ENCODE data around the gene CYP27A1.

CYP27A1 gene

DNA sequence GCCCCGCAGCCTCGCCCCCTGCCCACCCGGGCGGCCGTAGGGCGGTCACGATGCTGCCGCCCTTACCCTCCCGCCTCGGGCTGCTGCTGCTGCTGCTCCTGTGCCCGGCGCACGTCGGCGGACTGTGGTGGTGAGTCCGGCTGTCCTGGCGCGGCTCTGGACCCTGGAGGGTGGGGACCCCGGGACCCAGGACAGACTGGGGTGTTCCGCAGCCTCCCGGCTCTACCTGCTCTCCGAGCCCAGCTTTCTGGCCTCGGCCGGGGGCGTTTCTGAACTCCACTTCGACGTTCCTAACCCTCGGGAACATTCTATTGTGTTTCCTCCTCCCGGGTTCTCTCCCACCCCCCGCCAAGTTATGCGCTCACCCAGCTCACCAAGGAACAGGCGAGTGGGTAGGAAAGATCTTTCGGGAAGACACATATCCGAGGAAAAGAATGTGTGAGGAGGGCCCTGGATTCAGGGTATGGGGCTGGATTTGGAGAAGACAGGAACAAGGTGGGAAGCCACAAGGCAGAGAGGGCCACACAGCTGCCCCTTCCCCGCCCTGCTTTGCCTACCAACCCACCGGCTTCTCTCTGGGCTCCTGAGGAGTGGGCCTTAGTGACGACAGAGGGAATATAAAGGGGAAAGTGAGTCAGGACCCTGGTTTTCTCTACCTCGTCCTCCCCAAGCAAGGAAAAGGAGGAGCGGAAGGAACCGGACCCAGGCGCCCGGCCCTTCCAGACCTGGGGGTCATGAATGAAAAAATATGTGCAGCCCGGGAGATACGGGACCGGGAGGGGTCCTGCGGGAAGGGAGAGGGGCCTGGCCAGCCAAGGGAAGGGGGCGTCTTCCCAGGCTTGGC is 78.3 kb downstream of the CYP27A1 start:
- peaks cover 80% of the 10 kb centered on the region for H3K27me3 Mint-ChIP-seq
- peak overlapping the region; percentile 47 for H3K4me3 Mint-ChIP-seq
- no peak overlapping the region for H3K27ac Mint-ChIP-seq
- DNase-seq: no peak
- H3K9me3 Mint-ChIP-seq: no peaks in the 10 kb centered on the region
- H3K36me3 Mint-ChIP-seq (ENCODE audit: low read depth): no peaks in the 10 kb centered on the region
- H3K4me1 Mint-ChIP-seq (ENCODE audit: low read depth): peaks cover 20% of the 10 kb centered on the region

DNA sequence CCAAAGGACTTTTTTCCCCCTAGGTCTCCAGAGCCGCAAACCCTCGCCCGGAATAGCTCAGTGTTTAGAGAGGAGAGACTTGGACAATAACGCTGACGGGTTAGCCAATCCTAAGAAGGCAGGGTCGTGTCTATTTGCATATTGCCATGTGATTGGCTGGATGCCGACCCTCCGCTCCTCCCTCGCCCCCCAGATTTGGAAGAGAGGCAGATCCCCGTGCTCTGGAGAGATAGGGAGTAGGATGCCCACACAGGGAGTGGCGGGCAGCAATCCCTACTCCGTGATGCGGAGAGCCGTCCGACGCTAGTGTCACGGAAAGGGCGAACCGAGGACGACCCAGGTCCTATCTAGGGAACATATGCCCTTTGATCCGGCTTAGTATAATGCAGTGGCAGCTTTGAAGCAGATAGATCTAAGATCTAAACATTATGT is 79.0 kb downstream of the CYP27A1 start:
- no peaks in the 10 kb centered on the region for H3K36me3 Mint-ChIP-seq (ENCODE audit: low read depth)
- no peak overlapping the region for H3K4me3 Mint-ChIP-seq
- H3K27me3 Mint-ChIP-seq: peaks cover 77% of the 10 kb centered on the region
- no peaks in the 10 kb centered on the region for H3K9me3 Mint-ChIP-seq
- H3K27ac Mint-ChIP-seq: no peak overlapping the region
- peak; percentile 44 for DNase-seq
- H3K4me1 Mint-ChIP-seq (ENCODE audit: low read depth): peaks cover 20% of the 10 kb centered on the region

DNA sequence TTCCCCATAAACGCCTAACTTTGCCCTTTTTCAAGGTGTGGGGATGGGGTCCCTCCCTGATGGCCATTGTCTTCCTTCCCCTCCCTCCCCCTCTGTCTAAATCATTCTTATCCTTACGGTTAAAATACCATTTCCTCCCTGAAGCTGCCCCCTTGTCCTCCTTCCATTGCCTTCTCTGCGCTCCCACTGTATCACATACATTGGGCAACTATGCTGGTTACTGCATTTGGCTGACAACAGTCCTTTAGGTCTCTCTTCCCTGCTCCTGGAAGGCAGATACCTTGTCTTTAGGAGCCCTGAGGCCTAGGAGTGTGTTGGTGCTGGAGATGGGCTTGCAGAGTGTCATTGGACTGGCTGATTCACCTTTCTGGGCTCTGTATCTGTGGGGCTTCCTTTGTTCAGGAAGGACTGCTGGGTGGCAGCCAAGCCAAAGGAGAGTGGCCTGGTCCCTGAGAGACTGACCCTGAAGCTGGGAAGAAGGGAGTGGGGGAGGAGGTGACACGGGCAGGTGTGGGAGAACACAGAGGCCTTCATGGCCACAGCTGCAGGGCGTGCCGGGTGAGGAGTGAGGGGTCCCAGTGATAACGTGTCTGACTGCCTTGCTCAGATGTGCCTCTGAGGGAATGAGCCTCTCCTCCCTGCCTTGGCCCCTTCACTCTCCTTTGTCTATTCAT is 79.8 kb downstream of the CYP27A1 start:
- no peak overlapping the region for H3K4me3 Mint-ChIP-seq

DNA sequence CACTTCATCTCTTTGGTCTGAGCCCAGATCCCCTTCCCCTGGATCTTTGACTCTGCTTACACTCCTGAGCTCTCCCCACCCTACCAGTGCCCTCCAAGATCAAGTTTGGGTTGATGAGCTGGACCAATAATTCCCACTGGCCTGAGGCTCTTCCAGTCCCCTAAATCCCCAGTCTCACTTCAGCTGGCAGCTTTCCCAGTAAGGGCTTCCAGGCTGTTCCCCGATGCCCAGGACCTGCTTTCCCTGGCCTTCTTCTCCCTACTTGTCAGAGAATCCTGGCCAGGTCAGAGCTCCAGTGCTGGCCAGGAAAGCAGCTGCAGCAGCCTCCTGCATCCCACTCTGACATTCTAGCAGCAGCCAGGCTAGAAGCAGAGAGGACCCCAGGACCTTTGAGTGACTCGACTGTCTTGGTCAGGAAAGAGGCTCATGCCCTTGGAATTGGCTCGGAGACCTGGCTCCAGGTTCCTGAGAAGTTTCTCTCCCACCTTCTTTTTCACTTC is 81.1 kb downstream of the CYP27A1 start:
- Mint-ChIP-seq H3K4me1 (ENCODE audit: low read depth) (peaks cover 18% of the 10 kb centered on the region), H3K27ac (no peak overlapping the region)
- DNase-seq: peak; percentile 29

More for the DNA sequence above, 79.8 kb downstream of the CYP27A1 start:
- Mint-ChIP-seq H3K4me1 (ENCODE audit: low read depth) (peaks cover 19% of the 10 kb centered on the region), H3K36me3 (ENCODE audit: low read depth) (no peaks in the 10 kb centered on the region), H3K27ac (no peak overlapping the region), H3K9me3 (no peaks in the 10 kb centered on the region), H3K27me3 (peaks cover 76% of the 10 kb centered on the region)
- peak; percentile 27 for DNase-seq

More for the DNA sequence above, 81.1 kb downstream of the CYP27A1 start:
- Mint-ChIP-seq H3K36me3 (ENCODE audit: low read depth) (no peaks in the 10 kb centered on the region), H3K9me3 (no peaks in the 10 kb centered on the region), H3K4me3 (no peak overlapping the region), H3K27me3 (peaks cover 68% of the 10 kb centered on the region)

Measured in activated T-cell treated with anti-CD3 and anti-CD28 coated beads, Interleukin-2, amount 50 U/mL, for 24 hours (primary cell).